H1 (cell line): ENCODE data around the gene DTX3.

ENCODE experiments used
- ATF3 ChIP-seq: IDR thresholded peaks from 2 replicates; pipeline ENCODE4 v1.6.1; 2011; ENCODE audit warnings: low read depth, mild to moderate bottlenecking, low read length; ENCODE audit not compliant: insufficient read depth
- CTCF ChIP-seq, 3 experiments: IDR thresholded peaks; 1 replicate in 2 of 3; 2 replicates in 1 of 3; pipeline versions ENCODE4 v1.5.1 to v1.6.1; 2011; ENCODE audit warnings: low read length in 3 of 3, mild to moderate bottlenecking in 3 of 3, inconsistent platforms in 2 of 3, low read depth in 1 of 3, moderate library complexity in 1 of 3; ENCODE audit not compliant: insufficient read depth in 1 of 3; ENCODE audit errors: control extremely low read depth in 1 of 3
- GABPA ChIP-seq: IDR thresholded peaks from 2 replicates; pipeline ENCODE4 v1.6.1; 2011; ENCODE audit warnings: mild to moderate bottlenecking, low read length, moderate library complexity, borderline replicate concordance; ENCODE audit not compliant: insufficient read depth
- JUN ChIP-seq: IDR thresholded peaks from 2 replicates; pipeline ENCODE4 v1.6.1; 2011; ENCODE audit warnings: low read depth, mild to moderate bottlenecking, improper control_type of control experiment, low read length
- SIX5 ChIP-seq: IDR thresholded peaks from 2 replicates; pipeline ENCODE4 v1.6.1; 2011; ENCODE audit warnings: mild to moderate bottlenecking, low read depth, low read length

- no peak for TF ChIP-seq CTCF (IDR thresholded peaks at IDR 0.05; ENCODE audit: control extremely low read depth in 1 of 3, insufficient read depth in 1 of 3, low read depth in 1 of 3, low read length in 3 of 3)
- TF ChIP-seq JUN: no peak
- no peak for TF ChIP-seq GABPA
- no peak for TF ChIP-seq ATF3
- no peak for TF ChIP-seq SIX5
Observed at GRCh38 chr12:57563358-57563757, 41.3 kb upstream of the DTX3 start.
